ENCODE results near the gene RETSAT. TPM values are rescaled to one million over a fixed set of nuclear protein-coding genes. Genes with fewer than 3 reads are reported as not detected.

RETSAT gene
- total and polyA plus RNA-seq, 2 of the 4 experiments (the other 2 are of a cell fraction), result 25.6 to 32.3 TPM

DNA sequence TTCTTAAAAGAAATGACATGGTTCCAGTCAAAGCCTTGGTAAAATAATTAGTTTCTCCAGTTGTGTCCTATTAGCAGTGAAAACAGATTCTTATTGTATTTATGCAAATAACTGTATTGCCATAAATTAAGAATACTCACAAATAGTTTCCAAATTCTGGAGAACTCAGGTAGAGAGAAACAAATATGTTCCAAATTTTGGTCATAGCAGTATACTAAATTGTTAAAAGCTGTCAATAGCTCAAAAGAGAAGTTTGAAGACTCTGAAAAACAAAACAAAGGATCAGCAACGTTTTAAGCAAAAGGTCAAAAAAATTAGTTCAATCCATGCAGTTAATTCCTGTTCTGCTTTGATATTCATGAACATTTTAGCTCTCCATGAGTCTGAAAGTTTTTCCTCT is 25.7 kb upstream of the RETSAT start:
- Histone ChIP-seq H3K36me3 (ENCODE audit: control insufficient read depth, insufficient read depth, low read length) (peaks cover 15% of the 10 kb centered on the region), H2BK15ac (ENCODE audit: low read depth, low read length) (no peak overlapping the region), H3K56ac (ENCODE audit: extremely low read depth, insufficient read depth, low read length) (no peak overlapping the region), H2BK5ac (ENCODE audit: low read depth, low read length, poor library complexity, severe bottlenecking) (no peak overlapping the region), H2AK5ac (ENCODE audit: low read depth, low read length) (no peak overlapping the region), H3K4ac (ENCODE audit: low read depth, low read length) (no peak overlapping the region), H2AK9ac (replicated peaks; ENCODE audit: low read depth, low read length, poor library complexity) (no peak overlapping the region), H3K4me2 (ENCODE audit: low read depth, low read length) (no peak overlapping the region), H3K27me3 (ENCODE audit: control insufficient read depth, insufficient read depth, low read length) (no peaks in the 10 kb centered on the region), H2AFZ (replicated peaks; ENCODE audit: low read length, poor library complexity) (no peak overlapping the region), H2BK20ac (ENCODE audit: low read depth, low read length) (no peak overlapping the region), H3K18ac (ENCODE audit: low read depth, low read length) (no peak overlapping the region), H3K23ac (ENCODE audit: low read depth, low read length) (no peak overlapping the region), H4K8ac (ENCODE audit: low read depth in 2 of 2, low read length in 2 of 2) (no peak overlapping the region), H4K20me1 (ENCODE audit: insufficient read depth, low read length) (no peaks in the 10 kb centered on the region; the same call in 1 of the 2 replicates), H2BK120ac (ENCODE audit: low read depth, low read length) (no peak overlapping the region), H3K14ac (replicated peaks; ENCODE audit: low read depth, low read length) (no peak overlapping the region), H4K91ac (ENCODE audit: insufficient read depth, low read depth, low read length) (no peak overlapping the region), H3K9ac (ENCODE audit: low read depth, low read length) (no peak overlapping the region), H3K9me1 (ENCODE audit: insufficient read depth, low read length) (peaks cover 6% of the 10 kb centered on the region), H4K5ac (ENCODE audit: low read depth, low read length) (no peak overlapping the region), H3K4me1 (ENCODE audit: control insufficient read depth, insufficient read depth, low read length) (peaks cover 12% of the 10 kb centered on the region), H3K9me3 (ENCODE audit: control insufficient read depth, insufficient read depth, low read length) (no peaks in the 10 kb centered on the region), H3K79me1 (ENCODE audit: low read depth in 1 of 2, low read length in 2 of 2) (0 out of 4 replicates have a peak, but pooled peaks cover 0 to 4% of the 10 kb centered on the region in 2 experiments), H3K4me3 (ENCODE audit: insufficient read depth, low read depth, low read length) (no peak overlapping the region), H3K27ac (ENCODE audit: insufficient read depth, low read length) (no peak overlapping the region)
- no CpG with 5 or more reads among the region's 1 CpG for WGBS, 2 experiments (ENCODE audit: extremely low coverage in 2 of 2, insufficient read length in 1 of 2)
- ATAC-seq (ENCODE audit: low read depth) (no peak), DNase-seq (no peak)
- no peak for TF ChIP-seq POLR2A (IDR thresholded peaks at IDR 0.05; ENCODE audit: low read depth, low read length)
- no peak for TF ChIP-seq RFX5 (IDR thresholded peaks at IDR 0.05; ENCODE audit: low read depth, low read length)
- TF ChIP-seq SMC3 (IDR thresholded peaks at IDR 0.05; ENCODE audit: low read depth, low read length), result no peak
- TF ChIP-seq CHD1 (IDR thresholded peaks at IDR 0.05; ENCODE audit: low read depth, low read length), result no peak
- TF ChIP-seq BHLHE40 (IDR thresholded peaks at IDR 0.05; ENCODE audit: low read depth, low read length), result no peak
- TF ChIP-seq, protein P1, sequence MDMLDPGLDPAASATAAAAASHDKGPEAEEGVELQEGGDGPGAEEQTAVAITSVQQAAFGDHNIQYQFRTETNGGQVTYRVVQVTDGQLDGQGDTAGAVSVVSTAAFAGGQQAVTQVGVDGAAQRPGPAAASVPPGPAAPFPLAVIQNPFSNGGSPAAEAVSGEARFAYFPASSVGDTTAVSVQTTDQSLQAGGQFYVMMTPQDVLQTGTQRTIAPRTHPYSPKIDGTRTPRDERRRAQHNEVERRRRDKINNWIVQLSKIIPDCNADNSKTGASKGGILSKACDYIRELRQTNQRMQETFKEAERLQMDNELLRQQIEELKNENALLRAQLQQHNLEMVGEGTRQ (IDR thresholded peaks at IDR 0.05; ENCODE audit: low read depth, low read length), result no peak
- TF ChIP-seq MAZ (IDR thresholded peaks at IDR 0.05; ENCODE audit: borderline replicate concordance, low read depth, low read length), result no peak
- TF ChIP-seq, protein P2, sequence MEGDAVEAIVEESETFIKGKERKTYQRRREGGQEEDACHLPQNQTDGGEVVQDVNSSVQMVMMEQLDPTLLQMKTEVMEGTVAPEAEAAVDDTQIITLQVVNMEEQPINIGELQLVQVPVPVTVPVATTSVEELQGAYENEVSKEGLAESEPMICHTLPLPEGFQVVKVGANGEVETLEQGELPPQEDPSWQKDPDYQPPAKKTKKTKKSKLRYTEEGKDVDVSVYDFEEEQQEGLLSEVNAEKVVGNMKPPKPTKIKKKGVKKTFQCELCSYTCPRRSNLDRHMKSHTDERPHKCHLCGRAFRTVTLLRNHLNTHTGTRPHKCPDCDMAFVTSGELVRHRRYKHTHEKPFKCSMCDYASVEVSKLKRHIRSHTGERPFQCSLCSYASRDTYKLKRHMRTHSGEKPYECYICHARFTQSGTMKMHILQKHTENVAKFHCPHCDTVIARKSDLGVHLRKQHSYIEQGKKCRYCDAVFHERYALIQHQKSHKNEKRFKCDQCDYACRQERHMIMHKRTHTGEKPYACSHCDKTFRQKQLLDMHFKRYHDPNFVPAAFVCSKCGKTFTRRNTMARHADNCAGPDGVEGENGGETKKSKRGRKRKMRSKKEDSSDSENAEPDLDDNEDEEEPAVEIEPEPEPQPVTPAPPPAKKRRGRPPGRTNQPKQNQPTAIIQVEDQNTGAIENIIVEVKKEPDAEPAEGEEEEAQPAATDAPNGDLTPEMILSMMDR (conservative IDR thresholded peaks at IDR 0.05; ENCODE audit: low read depth, low read length), result no peak
- no peak for TF ChIP-seq MXI1 (IDR thresholded peaks at IDR 0.05; ENCODE audit: borderline replicate concordance, low read depth, low read length)
- TF ChIP-seq FOS (IDR thresholded peaks at IDR 0.05; ENCODE audit: low read depth, low read length), result no peak
- TF ChIP-seq NFE2L2 (IDR thresholded peaks at IDR 0.05; ENCODE audit: low read depth, low read length), result no peak
- TF ChIP-seq RCOR1 (IDR thresholded peaks at IDR 0.05; ENCODE audit: insufficient replicate concordance, low read length), result no peak
- no peak for TF ChIP-seq RAD21 (IDR thresholded peaks at IDR 0.05; ENCODE audit: low read length)
- TF ChIP-seq, protein P3, sequence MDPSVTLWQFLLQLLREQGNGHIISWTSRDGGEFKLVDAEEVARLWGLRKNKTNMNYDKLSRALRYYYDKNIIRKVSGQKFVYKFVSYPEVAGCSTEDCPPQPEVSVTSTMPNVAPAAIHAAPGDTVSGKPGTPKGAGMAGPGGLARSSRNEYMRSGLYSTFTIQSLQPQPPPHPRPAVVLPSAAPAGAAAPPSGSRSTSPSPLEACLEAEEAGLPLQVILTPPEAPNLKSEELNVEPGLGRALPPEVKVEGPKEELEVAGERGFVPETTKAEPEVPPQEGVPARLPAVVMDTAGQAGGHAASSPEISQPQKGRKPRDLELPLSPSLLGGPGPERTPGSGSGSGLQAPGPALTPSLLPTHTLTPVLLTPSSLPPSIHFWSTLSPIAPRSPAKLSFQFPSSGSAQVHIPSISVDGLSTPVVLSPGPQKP (IDR thresholded peaks at IDR 0.05; ENCODE audit: borderline replicate concordance, low read depth, low read length), result no peak
- TF ChIP-seq MAFK (IDR thresholded peaks at IDR 0.05; ENCODE audit: low read depth, low read length), result no peak
- CTCF ChIA-PET, result no interaction called here
- in situ Hi-C loops (cut with MboI; ENCODE audit: low sequenced_read_pairs) (no loop called here), dilution Hi-C loops (cut with HindIII; ENCODE audit: low sequenced_read_pairs, unreplicated experiment) (no loop called here), intact Hi-C loops (cut with micrococcal nuclease) (no loop called here)
- BruUV-seq (replicated peaks), result no TSS peak
- POLR2A ChIA-PET (ENCODE audit: unreplicated experiment), result no interaction called here

All from IMR-90 (cell line).